Epithelial cell of prostate (primary cell): Measurements from ENCODE around the gene ADAMTS7.
"Not testable (repeated sequence)": the region's sequence is repeated elsewhere in the genome, so short reads cannot be mapped to it uniquely, and the experiment has no call there.

Source experiments
- DNase-seq: peaks from one replicate; pipeline ENCODE4 v3.0.0-alpha.2; 2011; ENCODE audit warnings: low read depth, low spot score
- H3K27ac ChIP-seq: fragments of 450-650 bp; 2 replicates; pipeline ENCODE4 v1.5.1; 2017; ENCODE audit warnings: mild to moderate bottlenecking

ADAMTS7 gene

GRCh38 chr15:78788016-78788660 lies 23.1 kb downstream of the ADAMTS7 start:
- H3K27ac ChIP-seq: no peak overlapping the region
- no peak for DNase-seq

- not testable (repeated sequence) for DNase-seq, H3K27ac ChIP-seq
Measured at GRCh38 chr15:78782402-78782801, 28.9 kb downstream of the ADAMTS7 start.

GRCh38 chr15:78781381-78781780 lies 29.9 kb downstream of the ADAMTS7 start:
- not testable (repeated sequence) for H3K27ac ChIP-seq, DNase-seq

- not testable (repeated sequence) for H3K27ac ChIP-seq, DNase-seq
Measured at GRCh38 chr15:78779975-78780374, 31.3 kb downstream of the ADAMTS7 start.

GRCh38 chr15:78779176-78779785 lies 32.0 kb downstream of the ADAMTS7 start:
- H3K27ac ChIP-seq, DNase-seq: not testable (repeated sequence)

GRCh38 chr15:78778422-78778821 lies 32.8 kb downstream of the ADAMTS7 start:
- no peak for DNase-seq
- H3K27ac ChIP-seq: no peak overlapping the region

- not testable (repeated sequence) for H3K27ac ChIP-seq, DNase-seq
Measured at GRCh38 chr15:78777953-78778345, 33.3 kb downstream of the ADAMTS7 start.

- H3K27ac ChIP-seq, DNase-seq: not testable (repeated sequence)
Measured at GRCh38 chr15:78777290-78777952, 33.8 kb downstream of the ADAMTS7 start.

GRCh38 chr15:78776046-78776925 lies 35.0 kb downstream of the ADAMTS7 start:
- not testable (repeated sequence) for H3K27ac ChIP-seq, DNase-seq

GRCh38 chr15:78775472-78775871 lies 35.8 kb downstream of the ADAMTS7 start:
- DNase-seq: no peak
- H3K27ac ChIP-seq: no peak overlapping the region

GRCh38 chr15:78774451-78774990 lies 36.7 kb downstream of the ADAMTS7 start:
- not testable (repeated sequence) for H3K27ac ChIP-seq, DNase-seq

GRCh38 chr15:78773765-78774450 lies 37.4 kb downstream of the ADAMTS7 start:
- H3K27ac ChIP-seq, DNase-seq: not testable (repeated sequence)

GRCh38 chr15:78772738-78773137 lies 38.5 kb downstream of the ADAMTS7 start:
- H3K27ac ChIP-seq: no peak overlapping the region
- DNase-seq: no peak

- H3K27ac ChIP-seq: not testable (repeated sequence)
Measured at GRCh38 chr15:78771436-78772000, 39.7 kb downstream of the ADAMTS7 start.

GRCh38 chr15:78771020-78771419 lies 40.2 kb downstream of the ADAMTS7 start:
- DNase-seq, H3K27ac ChIP-seq: not testable (repeated sequence)

More at GRCh38 chr15:78771436-78772000, 39.7 kb downstream of the ADAMTS7 start:
- DNase-seq: not testable (repeated sequence)

GRCh38 chr15:78769473-78770225 lies 41.6 kb downstream of the ADAMTS7 start:
- H3K27ac ChIP-seq, DNase-seq: not testable (repeated sequence)

GRCh38 chr15:78768531-78769408 lies 42.5 kb downstream of the ADAMTS7 start:
- H3K27ac ChIP-seq: no peak overlapping the region
- no peak for DNase-seq
